Small intestine (tissue), 7 donors: ENCODE data around the gene CCNY. TPM values are rescaled to one million over a fixed set of nuclear protein-coding genes. Genes with fewer than 3 reads are reported as not detected.
A peak's percentile ranks its signal among the peaks of the same experiment; 100 is the strongest.

ENCODE experiments used
- DNase-seq, 2 donors: peaks; one replicate each; pipeline versions ENCODE4 v3.0.0 to v3.0.0-alpha.2; 2013
- FAIRE-seq: peaks from 2 replicates; lab custom pipeline; 2012; peaks lifted over from hg19 to GRCh38; lab: Jason Lieb, UNC
- H3K27ac ChIP-seq, 3 donors: one replicate each; pipeline ENCODE4 v1.5.1; 2013; ENCODE audit warnings: low read length in 2 of 3, mild to moderate bottlenecking in 2 of 3, control low read depth in 1 of 3, inconsistent platforms in 1 of 3, low read depth in 1 of 3, moderate library complexity in 1 of 3
- H3K27me3 ChIP-seq, 3 donors: one replicate each; pipeline ENCODE4 v1.6.1; 2013; ENCODE audit warnings: low read length in 3 of 3, inconsistent platforms in 1 of 3; ENCODE audit not compliant: control insufficient read depth in 3 of 3, insufficient read depth in 3 of 3
- H3K36me3 ChIP-seq, 3 donors: one replicate each; pipeline ENCODE4 v1.6.1; 2013; ENCODE audit warnings: low read length in 3 of 3, inconsistent platforms in 1 of 3, low read depth in 1 of 3, mild to moderate bottlenecking in 1 of 3, moderate library complexity in 1 of 3; ENCODE audit not compliant: control insufficient read depth in 3 of 3, insufficient read depth in 2 of 3
- H3K4me1 ChIP-seq, 3 donors: one replicate each; pipeline ENCODE4 v1.6.1; 2013; ENCODE audit warnings: low read length in 2 of 3, inconsistent platforms in 1 of 3, low read depth in 1 of 3, mild to moderate bottlenecking in 1 of 3, moderate library complexity in 1 of 3; ENCODE audit not compliant: control insufficient read depth in 3 of 3, insufficient read depth in 2 of 3
- H3K4me3 ChIP-seq, 3 donors: one replicate each; pipeline ENCODE4 v1.5.1; 2013; ENCODE audit warnings: low read length in 3 of 3, control low read depth in 1 of 3, inconsistent platforms in 1 of 3, low read depth in 1 of 3, mild to moderate bottlenecking in 1 of 3, moderate library complexity in 1 of 3
- H3K9me3 ChIP-seq, 2 donors: one replicate each; pipeline ENCODE4 v1.6.1; 2013; ENCODE audit warnings: low read depth in 1 of 2, low read length in 1 of 2; ENCODE audit not compliant: control insufficient read depth in 2 of 2, insufficient read depth in 1 of 2
- WGBS, 3 donors: extraction: QIAGEN DNeasy Blood & Tissue Kit; methylation state at CpG; one replicate each; pipeline ENCODE4 v1.1.7; 2013; 5-methylcytosine and 5-hydroxymethylcytosine counted together
- polyA plus RNA-seq, 4 donors: library from polyadenylated mRNA; stranded (reverse) in 3 of 4; unstranded in 1 of 4; fragments of 200-250 nt in 3 of 4; fragments of 120-200 nt in 1 of 4; gene quantifications; one replicate each; pipeline versions ENCODE4 v1.2.1 to v1.2.3, GENCODE V29; 2013
- donor health status: healthy with polysubstance abuse.
- donor health status: control.
- donor health status: control.
- donor health status: Bipolar disorder and iron deficiency.
- donor health status: healthy.

CCNY gene
- polyA plus RNA-seq, 4 donors, result 26.7 to 50.2 (median 32.3) TPM

DNA sequence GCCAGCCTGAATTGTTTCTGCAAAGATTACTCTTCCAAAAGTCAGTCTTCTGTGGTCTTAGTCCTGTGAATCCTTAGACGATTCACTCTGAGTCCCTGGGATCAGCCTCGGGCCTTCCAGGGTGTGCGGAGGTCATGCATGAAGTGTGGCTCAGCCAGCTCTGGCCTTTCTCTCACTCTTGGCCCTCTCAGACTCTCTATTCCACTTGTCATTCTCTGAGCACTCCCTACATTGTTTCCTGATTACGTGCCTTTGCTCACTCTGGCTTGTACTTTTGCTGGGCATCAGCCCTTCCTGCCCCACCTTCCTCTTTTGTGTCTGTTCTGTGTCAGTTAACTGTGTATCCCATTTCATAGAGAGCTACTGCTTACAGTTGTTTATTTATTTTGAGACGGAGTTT, 36.0 kb downstream of the CCNY start:
- Histone ChIP-seq H3K36me3 (peaks cover 0 to 2% (median 0%) of the 10 kb centered on the region in 3 donors), H3K9me3 (peaks cover 0 to 3% of the 10 kb centered on the region in 2 donors), H3K4me1 (peaks cover 7 to 16% (median 9%) of the 10 kb centered on the region in 3 donors), H3K27me3 (no peaks in the 10 kb centered on the region), H3K4me3 (no peak overlapping the region), H3K27ac (peak overlapping the region in 1 of 3 donors; percentile 24)
- 64 to 91% (median 84%) methylated on average over 5 of the region's 5 CpGs for WGBS, 3 donors
- FAIRE-seq, result no peak
- DNase-seq, result no peak

DNA sequence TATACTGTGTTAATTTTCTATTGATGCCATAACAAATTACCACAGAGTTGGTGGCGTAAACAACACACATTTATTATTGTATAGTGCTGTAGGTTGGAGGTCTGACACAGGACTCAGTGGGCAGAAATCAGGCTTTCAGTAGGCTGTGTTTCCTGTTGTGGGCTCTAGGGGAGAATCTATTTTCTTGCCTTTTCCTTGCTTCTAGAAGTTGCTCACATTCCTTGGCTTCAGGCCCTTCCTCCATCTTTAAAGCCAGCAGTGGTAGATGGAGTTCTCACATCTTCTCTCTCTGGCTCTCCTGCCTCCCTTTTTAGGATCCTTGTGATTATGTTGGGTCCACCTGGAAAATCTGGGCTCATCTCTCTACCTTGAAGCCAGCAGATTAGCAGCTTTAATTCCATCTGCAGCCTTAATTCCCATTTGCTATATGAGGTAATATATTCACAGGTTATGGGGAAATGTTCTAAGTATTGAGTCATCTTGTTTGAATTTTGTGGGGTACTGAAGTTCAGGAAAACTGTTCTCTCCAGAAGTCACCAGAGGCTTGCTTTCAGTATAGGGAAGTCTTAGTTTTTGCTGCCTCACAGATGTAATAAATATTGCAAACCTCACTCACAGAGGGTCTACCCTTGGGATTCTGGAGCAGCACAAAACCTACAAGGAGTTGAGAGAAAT, 38.9 kb downstream of the CCNY start:
- no peak for DNase-seq
- peaks cover 0 to 2% (median 0%) of the 10 kb centered on the region in 3 donors for H3K36me3 ChIP-seq
- no peak for FAIRE-seq
- no peak overlapping the region for H3K27ac ChIP-seq
- H3K4me1 ChIP-seq, result peaks cover 6 to 13% (median 8%) of the 10 kb centered on the region in 3 donors
- H3K27me3 ChIP-seq, result no peaks in the 10 kb centered on the region
- WGBS, 3 donors, result 96 to 100% (median 100%) methylated on average over 1 of the region's 1 CpG
- no peak overlapping the region for H3K4me3 ChIP-seq
- peaks cover 0 to 3% of the 10 kb centered on the region in 2 donors for H3K9me3 ChIP-seq

GRCh38 chr10:35377050-35377728, 40.9 kb downstream of the CCNY start:
- no peak for FAIRE-seq
- WGBS, 3 donors, result 80 to 87% (median 84%) methylated on average over 5 of the region's 5 CpGs
- Histone ChIP-seq H3K4me3 (no peak overlapping the region), H3K27ac (no peak overlapping the region), H3K4me1 (peaks cover 6 to 13% (median 10%) of the 10 kb centered on the region in 3 donors), H3K36me3 (peaks cover 0 to 2% (median 0%) of the 10 kb centered on the region in 3 donors), H3K27me3 (no peaks in the 10 kb centered on the region), H3K9me3 (peaks cover 0 to under 1% of the 10 kb centered on the region in 2 donors)
- no peak for DNase-seq

GRCh38 chr10:35378541-35379210, 42.4 kb downstream of the CCNY start:
- Histone ChIP-seq H3K27ac (peak overlapping the region in 2 of 3 donors; percentile 31 to 39), H3K4me3 (no peak overlapping the region), H3K4me1 (peaks cover 6 to 13% (median 7%) of the 10 kb centered on the region in 3 donors), H3K27me3 (no peaks in the 10 kb centered on the region), H3K36me3 (peaks cover 0 to 2% (median 0%) of the 10 kb centered on the region in 3 donors), H3K9me3 (no peaks in the 10 kb centered on the region)
- FAIRE-seq (no peak), DNase-seq (no peak)
- 74 to 93% (median 74%) methylated on average over 9 of the region's 9 CpGs for WGBS, 3 donors

DNA sequence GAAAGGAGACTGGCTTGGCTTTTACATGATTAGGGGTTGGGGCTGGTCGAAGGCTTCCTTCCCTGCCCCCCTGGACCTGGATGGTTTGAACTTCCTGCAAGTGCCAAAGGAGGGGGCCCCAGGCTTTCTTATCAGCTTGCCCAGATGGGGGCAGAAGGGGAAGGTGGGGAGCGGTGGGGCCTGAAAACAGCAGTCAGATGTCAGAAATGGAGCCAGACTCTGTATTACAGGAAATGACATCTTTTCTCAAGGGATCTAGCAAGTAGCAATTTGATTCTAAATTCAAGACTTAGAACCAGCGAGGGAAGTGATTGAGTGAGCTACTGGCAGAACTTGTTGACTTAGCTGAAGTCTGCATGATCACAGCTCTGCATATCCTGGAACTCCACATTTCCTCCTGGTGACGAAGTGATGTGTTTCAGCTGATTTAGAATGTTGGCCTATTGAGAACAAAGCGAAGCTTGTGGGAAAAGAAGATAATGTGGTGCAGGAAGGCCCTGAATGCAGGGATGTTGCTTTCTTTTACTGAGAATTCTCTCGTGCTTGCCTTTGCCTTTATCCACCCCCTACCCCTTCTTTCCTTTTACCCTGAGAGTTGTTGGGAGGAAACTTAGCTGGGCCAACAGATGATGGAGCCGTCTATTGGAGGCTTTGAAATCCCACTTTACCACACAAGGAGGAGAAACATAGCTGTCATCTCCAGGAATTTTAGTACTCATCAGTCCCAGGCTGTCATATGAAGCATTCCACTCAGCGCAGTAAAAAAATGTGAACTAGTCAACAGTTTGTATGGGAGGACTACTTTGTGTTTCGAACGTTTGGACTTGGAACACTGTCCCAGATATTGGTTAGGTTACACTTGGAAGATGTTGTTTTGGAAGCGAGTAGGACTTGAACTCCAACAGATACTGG, 43.2 kb downstream of the CCNY start:
- Histone ChIP-seq H3K27ac (peak overlapping the region in 2 of 3 donors; percentile 31 to 78), H3K36me3 (peaks cover 0 to 2% (median 0%) of the 10 kb centered on the region in 3 donors), H3K27me3 (no peaks in the 10 kb centered on the region), H3K4me3 (no peak overlapping the region), H3K9me3 (no peaks in the 10 kb centered on the region), H3K4me1 (peaks cover 6 to 13% (median 7%) of the 10 kb centered on the region in 3 donors)
- DNase-seq, result peak in 1 of 2 donors; percentile 52
- FAIRE-seq, result no peak
- 47 to 77% (median 73%) methylated on average over 11 of the region's 11 CpGs for WGBS, 3 donors

- H3K4me3 ChIP-seq, result no peak overlapping the region
- FAIRE-seq, result no peak
- 88 to 92% (median 89%) methylated on average over 8 of the region's 8 CpGs for WGBS, 3 donors
Observed at GRCh38 chr10:35382096-35382495, 45.8 kb downstream of the CCNY start.

GRCh38 chr10:35384265-35384868, 48.1 kb downstream of the CCNY start:
- no peak for FAIRE-seq

More at GRCh38 chr10:35382096-35382495, 45.8 kb downstream of the CCNY start:
- no peak for DNase-seq
- no peaks in the 10 kb centered on the region for H3K9me3 ChIP-seq
- no peak overlapping the region for H3K27ac ChIP-seq
- H3K27me3 ChIP-seq, result no peaks in the 10 kb centered on the region
- peaks cover 6 to 13% (median 12%) of the 10 kb centered on the region in 3 donors for H3K4me1 ChIP-seq
- H3K36me3 ChIP-seq, result no peaks in the 10 kb centered on the region

More at GRCh38 chr10:35384265-35384868, 48.1 kb downstream of the CCNY start:
- no peak overlapping the region for H3K27ac ChIP-seq
- no peak for DNase-seq
- H3K4me3 ChIP-seq, result no peak overlapping the region
- no peaks in the 10 kb centered on the region for H3K27me3 ChIP-seq
- H3K36me3 ChIP-seq, result no peaks in the 10 kb centered on the region
- 86 to 89% (median 87%) methylated on average over 10 of the region's 10 CpGs for WGBS, 3 donors
- H3K4me1 ChIP-seq, result peaks cover 1 to 9% (median 9%) of the 10 kb centered on the region in 3 donors
- peaks cover 0 to 5% of the 10 kb centered on the region in 2 donors for H3K9me3 ChIP-seq
